ENCODE results near the gene ZNF446. TPM values are rescaled to one million over a fixed set of nuclear protein-coding genes. Genes with fewer than 3 reads are reported as not detected.

ZNF446 gene
- total RNA-seq, 1 experiment from 2014 or later, result 8.3 TPM

GRCh38 chr19:58522709-58523108 lies 46.6 kb downstream of the ZNF446 start:
- DNase-seq (ENCODE audit: low read depth), result no peak

GRCh38 chr19:58529405-58529804 lies 53.3 kb downstream of the ZNF446 start:
- no peak for DNase-seq (ENCODE audit: low read depth)

Other genes starting within 250 kb of the ZNF446 start
- 71.7 and 90.7 TPM in 2 replicates for gene ZNF544, start 247.4 kb upstream of the ZNF446 start, total RNA-seq (2014; rRNA removed; shearing (Covaris generic))
- 3.1 and 3.5 TPM in 2 replicates for gene ZNF8, start 197.4 kb upstream of the ZNF446 start, total RNA-seq (2014; rRNA removed; shearing (Covaris generic))
- gene ERVK3-1, start 171.0 kb upstream of the ZNF446 start, total RNA-seq (2014; rRNA removed; shearing (Covaris generic)), result 125 and 149 TPM in 2 replicates
- 2.1 TPM in 2 replicates for gene ZSCAN22, start 149.4 kb upstream of the ZNF446 start, total RNA-seq (2014; rRNA removed; shearing (Covaris generic))
- 28.5 and 38.4 TPM in 2 replicates for gene A1BG, start 122.9 kb upstream of the ZNF446 start, total RNA-seq (2014; rRNA removed; shearing (Covaris generic))
- 1.5 and 2.7 TPM in 2 replicates for gene ZNF497, start 113.6 kb upstream of the ZNF446 start, total RNA-seq (2014; rRNA removed; shearing (Covaris generic))
- gene ZNF837, start 95.3 kb upstream of the ZNF446 start, total RNA-seq (2014; rRNA removed; shearing (Covaris generic)), result 4.2 and 5.0 TPM in 2 replicates
- gene RPS5, start 89.1 kb upstream of the ZNF446 start, total RNA-seq (2014; rRNA removed; shearing (Covaris generic)), result 3,633 and 5,016 TPM in 2 replicates
- not detected in 2 replicates for gene RNF225, start 80.7 kb upstream of the ZNF446 start, total RNA-seq (2014; rRNA removed; shearing (Covaris generic))
- gene ZNF584, start 67.7 kb upstream of the ZNF446 start, total RNA-seq (2014; rRNA removed; shearing (Covaris generic)), result 12.1 and 20.5 TPM in 2 replicates
- gene ZNF132, start 36.2 kb upstream of the ZNF446 start, total RNA-seq (2014; rRNA removed; shearing (Covaris generic)), result 0.95 and 3.0 TPM in 2 replicates
- gene ZNF324B, start 24.7 kb upstream of the ZNF446 start, total RNA-seq (2014; rRNA removed; shearing (Covaris generic)), result 9.0 and 13.5 TPM in 2 replicates
- 8.5 and 9.9 TPM in 2 replicates for gene ZNF324, start 9.3 kb upstream of the ZNF446 start, total RNA-seq (2014; rRNA removed; shearing (Covaris generic))
- gene SLC27A5, start 35.6 kb downstream of the ZNF446 start, total RNA-seq (2014; rRNA removed; shearing (Covaris generic)), result 1.6 and 3.4 TPM in 2 replicates
- gene ZBTB45, start 43.5 kb downstream of the ZNF446 start, total RNA-seq (2014; rRNA removed; shearing (Covaris generic)), result 4.8 and 4.9 TPM in 2 replicates
- 575 and 591 TPM in 2 replicates for gene TRIM28, start 67.7 kb downstream of the ZNF446 start, total RNA-seq (2014; rRNA removed; shearing (Covaris generic))
- 103 and 127 TPM in 2 replicates for gene CHMP2A, start 78.8 kb downstream of the ZNF446 start, total RNA-seq (2014; rRNA removed; shearing (Covaris generic))
- 123 and 129 TPM in 2 replicates for gene UBE2M, start 82.3 kb downstream of the ZNF446 start, total RNA-seq (2014; rRNA removed; shearing (Covaris generic))
- 4.6 TPM in 2 replicates for gene MZF1, start 97.0 kb downstream of the ZNF446 start, total RNA-seq (2014; rRNA removed; shearing (Covaris generic))

Measured in Daoy (cell line).